H9 (cell line): ENCODE data around the gene SPX. TPM values are rescaled to one million over a fixed set of nuclear protein-coding genes. Genes with fewer than 3 reads are reported as not detected.

ENCODE experiments used
- DNase-seq: peaks from one replicate; pipeline ENCODE4 v3.0.0-alpha.2; 2017
- H2AFZ ChIP-seq: one replicate; pipeline ENCODE4 v1.6.1; 2013; ENCODE audit warnings: mild to moderate bottlenecking, low read length, control low read depth, moderate library complexity
- H2AK5ac ChIP-seq: 2 replicates; pipeline ENCODE4 v1.6.1; 2013; ENCODE audit warnings: low read length, control low read depth, mixed read lengths; ENCODE audit not compliant: insufficient read length
- H2BK120ac ChIP-seq: one replicate; pipeline ENCODE4 v1.6.1; 2013; ENCODE audit warnings: low read depth, mild to moderate bottlenecking, low read length, control low read depth, inconsistent platforms; ENCODE audit not compliant: poor library complexity, severe bottlenecking
- H2BK12ac ChIP-seq: 2 replicates; pipeline ENCODE4 v1.6.1; 2013; ENCODE audit warnings: low read length, control low read depth, mixed read lengths, low read depth; ENCODE audit not compliant: insufficient read length
- H2BK15ac ChIP-seq: 2 replicates; pipeline ENCODE4 v1.6.1; 2013; ENCODE audit warnings: low read depth, low read length, control low read depth
- H2BK20ac ChIP-seq: one replicate; pipeline ENCODE4 v1.6.1; 2013; ENCODE audit warnings: low read depth, mild to moderate bottlenecking, low read length, control low read depth, inconsistent platforms; ENCODE audit not compliant: poor library complexity, severe bottlenecking
- H2BK5ac ChIP-seq: 2 replicates; pipeline ENCODE4 v1.6.1; 2013; ENCODE audit warnings: low read length, control low read depth, mixed read lengths; ENCODE audit not compliant: insufficient read length
- H3K14ac ChIP-seq: 2 replicates; pipeline ENCODE4 v1.6.1; 2013; ENCODE audit warnings: low read length, control low read depth; ENCODE audit not compliant: insufficient read depth
- H3K18ac ChIP-seq: 2 replicates; pipeline ENCODE4 v1.6.1; 2013; ENCODE audit warnings: low read depth, mild to moderate bottlenecking, mixed read lengths, low read length, control low read depth; ENCODE audit not compliant: insufficient read length
- H3K23ac ChIP-seq: 2 replicates; pipeline ENCODE4 v1.6.1; 2013; ENCODE audit warnings: low read length, control low read depth, mixed read lengths, low read depth; ENCODE audit not compliant: insufficient read length
- H3K23me2 ChIP-seq: 2 replicates; pipeline ENCODE4 v1.6.1; 2013; ENCODE audit warnings: low read depth, mild to moderate bottlenecking, mixed read lengths, low read length, control low read depth; ENCODE audit not compliant: insufficient read length, poor library complexity, severe bottlenecking
- H3K27ac ChIP-seq: 2 replicates; pipeline ENCODE4 v1.5.1; 2013; ENCODE audit warnings: low read length, control low read depth, mixed read lengths, low read depth; ENCODE audit not compliant: insufficient read length
- H3K27me3 ChIP-seq: 2 replicates; pipeline ENCODE4 v1.6.1; 2013; ENCODE audit warnings: low read length, control low read depth, inconsistent platforms; ENCODE audit not compliant: insufficient read depth
- H3K4ac ChIP-seq: 2 replicates; pipeline ENCODE4 v1.6.1; 2013; ENCODE audit warnings: low read depth, mild to moderate bottlenecking, control low read depth, inconsistent platforms, low read length, moderate library complexity
- H3K4me1 ChIP-seq: 2 replicates; pipeline ENCODE4 v1.6.1; 2013; ENCODE audit warnings: low read length, control low read depth, inconsistent platforms; ENCODE audit not compliant: insufficient read depth
- H3K4me2 ChIP-seq: 2 replicates; pipeline ENCODE4 v1.6.1; 2013; ENCODE audit warnings: low read length, control low read depth, mixed read lengths; ENCODE audit not compliant: insufficient read length, insufficient read depth
- H3K56ac ChIP-seq: 2 replicates; pipeline ENCODE4 v1.6.1; 2013; ENCODE audit warnings: low read depth, mild to moderate bottlenecking, mixed read lengths, low read length, control low read depth; ENCODE audit not compliant: insufficient read length
- H3K79me1 ChIP-seq: 2 replicates; pipeline ENCODE4 v1.6.1; 2013; ENCODE audit warnings: low read depth, mild to moderate bottlenecking, moderate library complexity, low read length, control low read depth, inconsistent platforms; ENCODE audit not compliant: insufficient read depth, poor library complexity, severe bottlenecking
- H3K79me2 ChIP-seq: 2 replicates; pipeline ENCODE4 v1.6.1; 2013; ENCODE audit warnings: low read length, control low read depth, inconsistent platforms; ENCODE audit not compliant: insufficient read depth
- H3K9ac ChIP-seq: 2 replicates; pipeline ENCODE4 v1.6.1; 2013; ENCODE audit warnings: low read length, control low read depth, mixed read lengths; ENCODE audit not compliant: insufficient read length; ENCODE audit errors: extremely low read depth
- H3K9me3 ChIP-seq: one replicate; pipeline ENCODE4 v1.6.1; 2013; ENCODE audit warnings: low read depth, low read length, inconsistent platforms; ENCODE audit not compliant: control insufficient read depth
- H3T11ph ChIP-seq: one replicate; pipeline ENCODE4 v1.6.1; 2013; ENCODE audit warnings: mild to moderate bottlenecking, low read length, control low read depth, inconsistent platforms
- H4K20me1 ChIP-seq: one replicate; pipeline ENCODE4 v1.6.1; 2013; ENCODE audit not compliant: control insufficient read depth, insufficient read length, insufficient read depth
- H4K5ac ChIP-seq: 2 replicates; pipeline ENCODE4 v1.6.1; 2013; ENCODE audit warnings: low read depth, mild to moderate bottlenecking, mixed read lengths, low read length, control low read depth; ENCODE audit not compliant: insufficient read length
- H4K8ac ChIP-seq: replicated peaks from 2 replicates; pipeline ENCODE4 v1.6.1; 2013; ENCODE audit warnings: low read length, control low read depth, mixed read lengths, low read depth; ENCODE audit not compliant: insufficient read length
- H4K91ac ChIP-seq: 2 replicates; pipeline ENCODE4 v1.6.1; 2013; ENCODE audit warnings: low read depth, mild to moderate bottlenecking, moderate library complexity, mixed read lengths, low read length, control low read depth; ENCODE audit not compliant: insufficient read length
- H3K27ac Mint-ChIP-seq, 3 experiments: 2 replicates in 2 of 3; 3 replicates in 1 of 3; pipeline ENCODE4 v1.8.0; 2020 to 2021; ENCODE audit warnings: mixed read lengths in 3 of 3, mild to moderate bottlenecking in 1 of 3, moderate library complexity in 1 of 3
- H3K27me3 Mint-ChIP-seq: 2 replicates; pipeline ENCODE4 v1.8.0; 2021; ENCODE audit warnings: low read depth, mild to moderate bottlenecking, moderate library complexity, mixed read lengths
- H3K36me3 Mint-ChIP-seq, 3 experiments: 2 replicates in 2 of 3; 3 replicates in 1 of 3; pipeline ENCODE4 v1.8.0; 2020 to 2021; ENCODE audit warnings: low read depth in 3 of 3, mixed read lengths in 3 of 3; ENCODE audit not compliant: insufficient read depth in 1 of 3
- H3K4me1 Mint-ChIP-seq, 2 experiments: 2 replicates each; pipeline ENCODE4 v1.8.0; 2020; ENCODE audit warnings: mixed read lengths in 2 of 2
- H3K4me3 Mint-ChIP-seq, 2 experiments: 2 replicates in 1 of 2; 3 replicates in 1 of 2; pipeline ENCODE4 v1.8.0; 2020 to 2021; ENCODE audit warnings: mild to moderate bottlenecking in 2 of 2, mixed read lengths in 2 of 2, moderate library complexity in 1 of 2
- H3K9me3 Mint-ChIP-seq, 2 experiments: 2 replicates in 1 of 2; 3 replicates in 1 of 2; pipeline ENCODE4 v1.8.0; 2020; ENCODE audit warnings: mild to moderate bottlenecking in 2 of 2, mixed read lengths in 2 of 2, moderate library complexity in 1 of 2
- WGBS: extraction: QIAGEN DNeasy Blood & Tissue Kit; methylation state at CpG from one replicate; pipeline ENCODE4 v1.1.7; 2013; ENCODE audit warnings: missing lambda C conversion rate, low lambda C conversion rate, mixed read lengths; ENCODE audit not compliant: insufficient read length; ENCODE audit errors: extremely low coverage; 5-methylcytosine and 5-hydroxymethylcytosine counted together
- total RNA-seq: library from RNA; stranded (reverse); gene quantifications from 2 replicates; pipeline ENCODE4 v1.2.1, GENCODE V29; 2021
- TF ChIP-seq, protein P1 (sequence below): fragments of 200-600 bp; sonication (generic); conservative IDR thresholded peaks from 3 replicates; pipeline ENCODE4 v1.8.0; 2021; ENCODE audit warnings: antibody characterized with exemption, mild to moderate bottlenecking

Gene SPX
- total RNA-seq, 1 experiment from 2014 or later = 0.35 TPM

GRCh38 chr12:21527451-21528180 is 1.5 kb downstream of the SPX start:
- Mint-ChIP-seq H3K27me3 (peaks cover 67% of the 10 kb centered on the region), H3K4me3 (peak overlapping the region; percentile 62 to 86), H3K4me1 (peaks cover 5 to 12% of the 10 kb centered on the region in 2 experiments), H3K27ac (no peak overlapping the region), H3K36me3 (no peaks in the 10 kb centered on the region; a peak in 1 of 7 replicates), H3K9me3 (peaks cover 0 to 4% of the 10 kb centered on the region in 2 experiments; a peak in 1 of 5 replicates)
- H2BK120ac ChIP-seq = no peak overlapping the region
- WGBS = no CpG with 5 or more reads among the region's 57 CpGs
- H3K4me2 ChIP-seq = peak overlapping the region; percentile 98
- H3K23me2 ChIP-seq = peaks cover 8% of the 10 kb centered on the region
- H3K27ac ChIP-seq = no peak overlapping the region
- peaks cover 5% of the 10 kb centered on the region; the same call in 1 of the 2 replicates for H3K27me3 ChIP-seq
- no peak overlapping the region for H2BK5ac ChIP-seq
- H3T11ph ChIP-seq = no peak overlapping the region
- H3K9me3 ChIP-seq = no peaks in the 10 kb centered on the region
- no peak overlapping the region for H3K23ac ChIP-seq
- no peak overlapping the region for H4K5ac ChIP-seq
- no peaks in the 10 kb centered on the region for H3K4me1 ChIP-seq
- no peak overlapping the region for H2BK20ac ChIP-seq
- H4K20me1 ChIP-seq = no peaks in the 10 kb centered on the region
- H3K79me2 ChIP-seq = no peaks in the 10 kb centered on the region
- no peak overlapping the region for H4K91ac ChIP-seq
- no peak overlapping the region for H2BK15ac ChIP-seq
- peak overlapping the region; percentile 86 for H3K14ac ChIP-seq
- TF ChIP-seq, protein P1, sequence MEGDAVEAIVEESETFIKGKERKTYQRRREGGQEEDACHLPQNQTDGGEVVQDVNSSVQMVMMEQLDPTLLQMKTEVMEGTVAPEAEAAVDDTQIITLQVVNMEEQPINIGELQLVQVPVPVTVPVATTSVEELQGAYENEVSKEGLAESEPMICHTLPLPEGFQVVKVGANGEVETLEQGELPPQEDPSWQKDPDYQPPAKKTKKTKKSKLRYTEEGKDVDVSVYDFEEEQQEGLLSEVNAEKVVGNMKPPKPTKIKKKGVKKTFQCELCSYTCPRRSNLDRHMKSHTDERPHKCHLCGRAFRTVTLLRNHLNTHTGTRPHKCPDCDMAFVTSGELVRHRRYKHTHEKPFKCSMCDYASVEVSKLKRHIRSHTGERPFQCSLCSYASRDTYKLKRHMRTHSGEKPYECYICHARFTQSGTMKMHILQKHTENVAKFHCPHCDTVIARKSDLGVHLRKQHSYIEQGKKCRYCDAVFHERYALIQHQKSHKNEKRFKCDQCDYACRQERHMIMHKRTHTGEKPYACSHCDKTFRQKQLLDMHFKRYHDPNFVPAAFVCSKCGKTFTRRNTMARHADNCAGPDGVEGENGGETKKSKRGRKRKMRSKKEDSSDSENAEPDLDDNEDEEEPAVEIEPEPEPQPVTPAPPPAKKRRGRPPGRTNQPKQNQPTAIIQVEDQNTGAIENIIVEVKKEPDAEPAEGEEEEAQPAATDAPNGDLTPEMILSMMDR = no peak; the same call in 2 of the 3 replicates
- no peak overlapping the region for H3K4ac ChIP-seq
- H3K18ac ChIP-seq = peak overlapping the region; percentile 11
- no peak overlapping the region for H3K56ac ChIP-seq
- H3K9ac ChIP-seq = peak overlapping the region; percentile 46
- H2BK12ac ChIP-seq = no peak overlapping the region
- no peaks in the 10 kb centered on the region for H3K79me1 ChIP-seq
- H2AFZ ChIP-seq = no peak overlapping the region
- H2AK5ac ChIP-seq = no peak overlapping the region
- no peak overlapping the region for H4K8ac ChIP-seq
- DNase-seq = peak; percentile 84
